ENCODE results near the gene CTDSPL2. TPM values are rescaled to one million over a fixed set of nuclear protein-coding genes. Genes with fewer than 3 reads are reported as not detected.

CTDSPL2 gene
- total and polyA plus RNA-seq, 10 donors = 5.2 to 73.7 (median 51.5) TPM

GRCh38 chr15:44394062-44394461, 33.4 kb upstream of the CTDSPL2 start:
- Histone ChIP-seq H3K27me3 (replicated peaks in 1 of 7) (no peaks in the 10 kb centered on the region), H3K9me3 (no peaks in the 10 kb centered on the region), H3K4me1 (no peaks in the 10 kb centered on the region), H3K4me3 (no peak overlapping the region), H3K36me3 (peaks cover 0 to 31% (median 3%) of the 10 kb centered on the region in 6 donors), H3K27ac (no peak overlapping the region)
- no peak for DNase-seq
- WGBS, 5 donors = 73 to 98% (median 89%) methylated on average over 3 of the region's 3 CpGs
- intact Hi-C loops (cut with DNase I; ENCODE audit: low total_unique reads) = no loop called here
- TF ChIP-seq CTCF (IDR thresholded peaks at IDR 0.05 in 8 of 11, conservative IDR thresholded peaks at IDR 0.05 in 3 of 11) (no peak), POLR2AphosphoS5 (IDR thresholded peaks at IDR 0.05) (no peak), POLR2A (IDR thresholded peaks at IDR 0.05) (no peak)

- intact Hi-C loops (cut with DNase I; ENCODE audit: low total_unique reads) = no loop called here
- H3K4me3 ChIP-seq = no peak overlapping the region
- peaks cover 0 to 26% (median 3%) of the 10 kb centered on the region in 6 donors for H3K36me3 ChIP-seq
- DNase-seq = no peak
- H3K9me3 ChIP-seq = no peaks in the 10 kb centered on the region
- TF ChIP-seq POLR2A (IDR thresholded peaks at IDR 0.05) (no peak), POLR2AphosphoS5 (IDR thresholded peaks at IDR 0.05) (no peak), CTCF (IDR thresholded peaks at IDR 0.05 in 8 of 11, conservative IDR thresholded peaks at IDR 0.05 in 3 of 11) (no peak)
- no peaks in the 10 kb centered on the region for H3K4me1 ChIP-seq
- no peak overlapping the region for H3K27ac ChIP-seq
- WGBS, 5 donors = 74 to 88% (median 83%) methylated on average over 1 of the region's 1 CpG
- H3K27me3 ChIP-seq (replicated peaks in 1 of 7) = no peaks in the 10 kb centered on the region
Observed at GRCh38 chr15:44394562-44394961, 32.9 kb upstream of the CTDSPL2 start.

- TF ChIP-seq POLR2A (IDR thresholded peaks at IDR 0.05) (no peak), CTCF (IDR thresholded peaks at IDR 0.05 in 8 of 11, conservative IDR thresholded peaks at IDR 0.05 in 3 of 11) (no peak), POLR2AphosphoS5 (IDR thresholded peaks at IDR 0.05) (no peak)
- Histone ChIP-seq H3K4me3 (no peak overlapping the region), H3K9me3 (no peaks in the 10 kb centered on the region), H3K4me1 (no peaks in the 10 kb centered on the region), H3K27me3 (replicated peaks in 1 of 7) (no peaks in the 10 kb centered on the region), H3K36me3 (peaks cover 0 to 23% (median 2%) of the 10 kb centered on the region in 6 donors), H3K27ac (no peak overlapping the region)
- intact Hi-C loops (cut with DNase I; ENCODE audit: low total_unique reads) = no loop called here
- 73 to 85% (median 83%) methylated on average over 1 of the region's 1 CpG for WGBS, 5 donors
- no peak for DNase-seq
Observed at GRCh38 chr15:44397869-44398268, 29.6 kb upstream of the CTDSPL2 start.

- Histone ChIP-seq H3K27ac (no peak overlapping the region), H3K9me3 (no peaks in the 10 kb centered on the region), H3K4me1 (no peaks in the 10 kb centered on the region), H3K4me3 (no peak overlapping the region), H3K27me3 (replicated peaks in 1 of 7) (no peaks in the 10 kb centered on the region), H3K36me3 (peaks cover 0 to 31% (median 0%) of the 10 kb centered on the region in 6 donors)
- WGBS, 5 donors = 83 to 92% (median 89%) methylated on average over 3 of the region's 3 CpGs
- no peak for DNase-seq
- intact Hi-C loops (cut with DNase I; ENCODE audit: low total_unique reads) = no loop called here
- TF ChIP-seq POLR2A (IDR thresholded peaks at IDR 0.05) (no peak), CTCF (IDR thresholded peaks at IDR 0.05 in 8 of 11, conservative IDR thresholded peaks at IDR 0.05 in 3 of 11) (no peak), POLR2AphosphoS5 (IDR thresholded peaks at IDR 0.05) (no peak)
Observed at GRCh38 chr15:44414001-44414400, 13.4 kb upstream of the CTDSPL2 start.
